Spleen (tissue), 11 donors: ENCODE results near the gene GTSF1L. TPM values are rescaled to one million over a fixed set of nuclear protein-coding genes. Genes with fewer than 3 reads are reported as not detected.

Source experiments
- DNase-seq: peaks from one replicate; pipeline ENCODE4 v3.0.0-alpha.2; 2020
- H3K27ac ChIP-seq, 8 donors: fragments of 200-600 bp; sonication (generic) in 7 of 8; 1 replicate in 4 of 8; 2 replicates in 4 of 8; pipeline versions ENCODE4 v1.5.0 to v1.8.0; 2016 to 2021; ENCODE audit warnings: inconsistent platforms in 4 of 8, mild to moderate bottlenecking in 4 of 8, moderate library complexity in 1 of 8
- H3K27me3 ChIP-seq, 7 donors: fragments of 200-600 bp; sonication (generic) in 6 of 7; replicated peaks in 1 of 7; 1 replicate in 4 of 7; 2 replicates in 3 of 7; pipeline versions ENCODE4 v1.5.0 to v1.8.0; 2016 to 2021; ENCODE audit warnings: inconsistent platforms in 3 of 7, mild to moderate bottlenecking in 1 of 7
- H3K36me3 ChIP-seq, 6 donors: fragments of 200-600 bp; sonication (generic) in 5 of 6; 1 replicate in 4 of 6; 2 replicates in 2 of 6; pipeline versions ENCODE4 v1.5.0 to v1.8.0; 2016 to 2021; ENCODE audit warnings: inconsistent platforms in 2 of 6
- H3K4me1 ChIP-seq, 6 donors: fragments of 200-600 bp; sonication (generic) in 5 of 6; 1 replicate in 3 of 6; 2 replicates in 3 of 6; pipeline versions ENCODE4 v1.5.0 to v1.8.0; 2016 to 2021; ENCODE audit warnings: inconsistent platforms in 3 of 6
- H3K4me3 ChIP-seq, 8 donors: fragments of 200-600 bp; sonication (generic) in 7 of 8; 1 replicate in 4 of 8; 2 replicates in 4 of 8; pipeline versions ENCODE4 v1.5.0 to v1.8.0; 2016 to 2021; ENCODE audit warnings: inconsistent platforms in 4 of 8, mild to moderate bottlenecking in 4 of 8, moderate library complexity in 2 of 8
- H3K9me3 ChIP-seq, 8 donors: fragments of 200-600 bp; sonication (generic) in 7 of 8; 1 replicate in 4 of 8; 2 replicates in 4 of 8; pipeline versions ENCODE4 v1.5.0 to v1.8.0; 2016 to 2021; ENCODE audit warnings: inconsistent platforms in 4 of 8
- CTCF ChIP-seq, 11 experiments: fragments of 200-600 bp in 7 of 11; fragments of 450-650 bp in 4 of 11; sonication (generic) in 4 of 11; IDR thresholded peaks in 8 of 11; conservative IDR thresholded peaks in 3 of 11; 1 replicate in 7 of 11; 2 replicates in 4 of 11; pipeline versions ENCODE4 v1.4.0 to v1.8.0; 2016 to 2021; ENCODE audit warnings: antibody characterized with exemption in 11 of 11, inconsistent platforms in 4 of 11, mild to moderate bottlenecking in 1 of 11
- POLR2A ChIP-seq, 3 donors: fragments of 450-650 bp; IDR thresholded peaks; one replicate each; pipeline ENCODE4 v1.5.1; 2017; ENCODE audit warnings: antibody characterized with exemption in 3 of 3, mild to moderate bottlenecking in 1 of 3
- POLR2AphosphoS5 ChIP-seq, 3 donors: sonication (generic); formaldehyde crosslinking; IDR thresholded peaks; one replicate each; pipeline ENCODE4 v1.5.1; 2017; ENCODE audit warnings: antibody characterized with exemption in 3 of 3
- WGBS, 5 donors: extraction: QIAGEN DNeasy Blood & Tissue Kit in 3 of 5; methylation state at CpG; one replicate each; pipeline versions ENCODE4 v1.1.5 to v1.1.7; 2013 to 2018; 5-methylcytosine and 5-hydroxymethylcytosine counted together
- intact Hi-C: fragments of 100-400 bp; cut with DNase I; formaldehyde crosslinking; loops from one replicate; pipeline ENCODE4 v1.15.0; 2023; ENCODE audit warnings: low total_unique reads
- polyA plus RNA-seq, 3 donors: library from polyadenylated mRNA; stranded (reverse); fragments of 200-250 nt; gene quantifications; one replicate each; pipeline ENCODE4 v1.2.1, GENCODE V29; 2013
- total RNA-seq, 7 donors: library from RNA; depleted of rRNA in 3 of 7; stranded (reverse); fragments of >200 nt in 3 of 7; fragmentation: NEBNext Ultra II Directional in 4 of 7; extraction: Animal tissue kit (Norgen Biotek cat#: 25700) in 4 of 7; gene quantifications; one replicate each; pipeline versions ENCODE4 v1.1.0 to v1.2.1, GENCODE V29; 2016 to 2021
- donor health status: healthy with polysubstance abuse.
- donor health status: DM: no; HTN: no; CAD: no; lungs with moderate emphysema.
- donor health status: DM: no; HTN: no; CAD: no.
- donor health status: Bipolar disorder and iron deficiency.
- donor health status: healthy.
- donor health status: DM: no; HTN: no; CAD: no.
- donor health status: DM: yes; HTN: yes; CAD: no.

GTSF1L gene
- total and polyA plus RNA-seq, 10 donors = 0.40 to 3.0 (median 0.90) TPM; not detected in 5

DNA sequence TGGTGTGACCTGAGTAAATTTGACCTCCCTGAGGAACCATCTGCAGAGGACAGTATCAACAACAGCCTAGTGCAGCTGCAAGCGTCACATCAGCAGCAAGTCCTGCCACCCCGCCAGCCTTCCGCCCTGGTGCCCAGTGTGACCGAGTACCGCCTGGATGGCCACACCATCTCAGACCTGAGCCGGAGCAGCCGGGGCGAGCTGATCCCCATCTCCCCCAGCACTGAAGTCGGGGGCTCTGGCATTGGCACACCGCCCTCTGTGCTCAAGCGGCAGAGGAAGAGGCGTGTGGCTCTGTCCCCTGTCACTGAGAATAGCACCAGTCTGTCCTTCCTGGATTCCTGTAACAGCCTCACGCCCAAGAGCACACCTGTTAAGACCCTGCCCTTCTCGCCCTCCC lies 24.3 kb downstream of the GTSF1L start:
- intact Hi-C loops = no loop called here
- TF ChIP-seq POLR2AphosphoS5 (IDR thresholded peaks at IDR 0.05) (no peak), CTCF (IDR thresholded peaks at IDR 0.05 in 8 of 11, conservative IDR thresholded peaks at IDR 0.05 in 3 of 11) (no peak), POLR2A (IDR thresholded peaks at IDR 0.05) (no peak)
- Histone ChIP-seq H3K36me3 (peaks cover 0 to 76% (median 15%) of the 10 kb centered on the region in 6 donors), H3K9me3 (no peaks in the 10 kb centered on the region), H3K27ac (no peak overlapping the region), H3K4me3 (no peak overlapping the region), H3K4me1 (no peaks in the 10 kb centered on the region), H3K27me3 (no peaks in the 10 kb centered on the region)
- no peak for DNase-seq
- WGBS, 5 donors = 95 to 98% (median 97%) methylated on average over 14 of the region's 14 CpGs

GRCh38 chr20:43700627-43701026 lies 26.2 kb downstream of the GTSF1L start:
- H3K27me3 ChIP-seq = no peaks in the 10 kb centered on the region
- intact Hi-C loops = no loop called here
- no peak for DNase-seq
- peaks cover 0 to 75% (median 15%) of the 10 kb centered on the region in 6 donors for H3K36me3 ChIP-seq
- TF ChIP-seq CTCF (IDR thresholded peaks at IDR 0.05 in 8 of 11, conservative IDR thresholded peaks at IDR 0.05 in 3 of 11) = no peak
- no peak for TF ChIP-seq POLR2A (IDR thresholded peaks at IDR 0.05)
- TF ChIP-seq POLR2AphosphoS5 (IDR thresholded peaks at IDR 0.05) = no peak
- 93 to 100% (median 98%) methylated on average over 8 of the region's 8 CpGs for WGBS, 5 donors
- no peak overlapping the region for H3K4me3 ChIP-seq
- no peaks in the 10 kb centered on the region for H3K9me3 ChIP-seq
- H3K27ac ChIP-seq = no peak overlapping the region
- H3K4me1 ChIP-seq = no peaks in the 10 kb centered on the region

DNA sequence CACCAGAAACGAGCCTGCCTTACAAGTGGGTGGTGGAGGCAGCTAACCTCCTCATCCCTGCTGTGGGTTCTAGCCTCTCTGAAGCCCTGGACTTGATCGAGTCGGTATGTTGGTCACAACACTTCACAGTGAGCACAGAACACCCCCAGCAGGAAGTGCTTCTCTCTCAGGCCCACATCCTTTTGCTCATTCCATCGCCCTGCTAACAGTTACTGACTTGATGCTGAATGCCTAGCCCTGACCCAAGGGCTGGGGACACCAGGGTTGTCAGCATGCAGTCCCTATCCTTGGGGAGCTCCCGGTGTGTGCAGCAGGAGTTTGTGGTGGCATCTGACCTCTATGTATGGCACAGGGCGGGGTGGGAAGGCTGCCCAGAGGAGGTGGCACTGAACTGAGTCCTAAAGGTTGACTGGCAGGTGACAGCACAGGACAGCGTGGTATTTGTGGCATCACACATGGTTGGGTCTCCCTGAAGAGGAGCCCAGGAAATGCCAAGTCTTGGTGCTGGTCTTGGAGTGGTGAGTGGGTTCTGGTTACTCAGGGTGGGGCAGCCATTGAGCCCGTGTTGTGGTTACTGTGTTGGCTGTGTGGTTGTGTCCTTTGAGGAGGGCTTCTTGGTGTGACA lies 26.7 kb downstream of the GTSF1L start:
- Histone ChIP-seq H3K9me3 (no peaks in the 10 kb centered on the region), H3K27ac (no peak overlapping the region), H3K27me3 (no peaks in the 10 kb centered on the region), H3K4me3 (no peak overlapping the region), H3K4me1 (no peaks in the 10 kb centered on the region), H3K36me3 (peaks cover 0 to 69% (median 15%) of the 10 kb centered on the region in 6 donors)
- intact Hi-C loops = no loop called here
- DNase-seq = no peak
- TF ChIP-seq CTCF (IDR thresholded peaks at IDR 0.05 in 8 of 11, conservative IDR thresholded peaks at IDR 0.05 in 3 of 11) (no peak), POLR2AphosphoS5 (IDR thresholded peaks at IDR 0.05) (no peak), POLR2A (IDR thresholded peaks at IDR 0.05) (no peak)
- WGBS, 5 donors = 70 to 90% (median 86%) methylated on average over 6 to 8 of the region's 8 CpGs

GRCh38 chr20:43695571-43695970 lies 31.2 kb downstream of the GTSF1L start:
- H3K27me3 ChIP-seq = no peaks in the 10 kb centered on the region
- no peaks in the 10 kb centered on the region for H3K9me3 ChIP-seq
- DNase-seq = no peak
- intact Hi-C loops = no loop called here
- 92 to 97% (median 94%) methylated on average over 8 of the region's 8 CpGs for WGBS, 5 donors
- peaks cover 0 to 5% (median 0%) of the 10 kb centered on the region in 6 donors for H3K4me1 ChIP-seq
- TF ChIP-seq CTCF (IDR thresholded peaks at IDR 0.05 in 8 of 11, conservative IDR thresholded peaks at IDR 0.05 in 3 of 11) (no peak), POLR2A (IDR thresholded peaks at IDR 0.05) (no peak), POLR2AphosphoS5 (IDR thresholded peaks at IDR 0.05) (no peak)
- no peak overlapping the region for H3K4me3 ChIP-seq
- H3K27ac ChIP-seq = no peak overlapping the region
- peaks cover 0 to 55% (median 4%) of the 10 kb centered on the region in 6 donors for H3K36me3 ChIP-seq
